Endothelial cell of umbilical vein (primary cell): ENCODE results near the gene B3GALT5. TPM values are rescaled to one million over a fixed set of nuclear protein-coding genes. Genes with fewer than 3 reads are reported as not detected.

Source experiments
- BruUV-seq: library from RNA; stranded (reverse); fragments of 400-500 nt; replicated peaks from 2 replicates; lab custom pipeline; 2021; lab: Mats Ljungman, UMichigan
- CTCF ChIA-PET: fragments of 300-600, 350-600 bp; sonication (Branson Sonifier 250); formaldehyde crosslinking; loops from one replicate; lab custom pipeline; 2021; ENCODE audit warnings: antibody characterized with exemption, inconsistent platforms; lab: Charles Lee
- POLR2A ChIA-PET: fragments of 300-600, 350-600 bp; sonication (Branson Sonifier 250); formaldehyde crosslinking; loops from one replicate; lab custom pipeline; 2021; ENCODE audit warnings: antibody characterized with exemption, inconsistent platforms; lab: Charles Lee
- DNase-seq: peaks from one replicate; pipeline ENCODE4 v3.0.0-alpha.2; 2011; ENCODE audit warnings: low read depth, low spot score
- FAIRE-seq: peaks from 2 replicates; lab custom pipeline; 2011; peaks lifted over from hg19 to GRCh38; lab: Jason Lieb, UNC
- H2AFZ ChIP-seq: 2 replicates; pipeline ENCODE4 v1.6.0; 2012; ENCODE audit warnings: low read depth, low read length, control low read depth, inconsistent platforms
- H3K27ac ChIP-seq: 2 replicates; pipeline ENCODE4 v1.5.1; 2011; ENCODE audit warnings: low read depth, mild to moderate bottlenecking, control low read depth, low read length, moderate library complexity; ENCODE audit not compliant: insufficient read depth
- H3K27me3 ChIP-seq, 2 experiments: 2 replicates each; pipeline versions ENCODE4 v1.6.0 to v1.6.1; 2011; ENCODE audit warnings: low read length in 2 of 2, mixed read lengths in 1 of 2; ENCODE audit not compliant: control insufficient read depth in 2 of 2, insufficient read depth in 2 of 2
- H3K36me3 ChIP-seq, 2 experiments: 2 replicates in 1 of 2; 3 replicates in 1 of 2; pipeline ENCODE4 v1.5.1; 2011; ENCODE audit warnings: low read length in 2 of 2, mild to moderate bottlenecking in 1 of 2, moderate library complexity in 1 of 2; ENCODE audit not compliant: control insufficient read depth in 2 of 2, insufficient read depth in 2 of 2; ENCODE audit errors: extremely low read depth in 1 of 2
- H3K4me1 ChIP-seq: 3 replicates; pipeline ENCODE4 v1.5.1; 2011; ENCODE audit warnings: mild to moderate bottlenecking, low read length; ENCODE audit not compliant: control insufficient read depth, insufficient read depth; ENCODE audit errors: extremely low read depth
- H3K4me2 ChIP-seq: 2 replicates; pipeline ENCODE4 v1.6.1; 2011; ENCODE audit warnings: low read length, control low read depth, mixed read lengths; ENCODE audit not compliant: insufficient read depth
- H3K4me3 ChIP-seq, 3 experiments: fragments of 200-600 bp in 1 of 3; sonication (generic), shearing (Covaris generic) in 1 of 3; replicated peaks in 1 of 3; 2 replicates each; pipeline ENCODE4 v1.5.1; 2011 to 2016; ENCODE audit warnings: control low read depth in 3 of 3, low read length in 3 of 3, mild to moderate bottlenecking in 2 of 3, inconsistent platforms in 1 of 3, low read depth in 1 of 3, moderate library complexity in 1 of 3; ENCODE audit not compliant: insufficient read depth in 1 of 3
- H3K79me2 ChIP-seq: 2 replicates; pipeline ENCODE4 v1.6.0; 2012; ENCODE audit warnings: low read length, inconsistent platforms; ENCODE audit not compliant: control insufficient read depth, insufficient read depth
- H3K9ac ChIP-seq: replicated peaks from 2 replicates; pipeline ENCODE3; 2011; ENCODE audit warnings: low read length, control low read depth; ENCODE audit not compliant: insufficient read depth; ENCODE audit errors: extremely low read depth
- H3K9me1 ChIP-seq: replicated peaks from 3 replicates; pipeline ENCODE4 v1.6.0; 2011; ENCODE audit warnings: mild to moderate bottlenecking, low read length; ENCODE audit not compliant: control insufficient read depth, insufficient read depth; ENCODE audit errors: extremely low read depth
- H3K9me3 ChIP-seq: replicated peaks from 2 replicates; pipeline ENCODE4 v1.5.1; 2012; ENCODE audit warnings: low read length, inconsistent platforms; ENCODE audit not compliant: control insufficient read depth, insufficient read depth
- H4K20me1 ChIP-seq: replicated peaks from 2 replicates; pipeline ENCODE3; 2011; ENCODE audit warnings: mild to moderate bottlenecking, low read length; ENCODE audit not compliant: control insufficient read depth, insufficient read depth; ENCODE audit errors: extremely low read depth
- CTCF ChIP-seq, 2 donors: IDR thresholded peaks; 1 replicate in 1 of 2; 2 replicates in 1 of 2; pipeline ENCODE4 v1.5.1; 2011; ENCODE audit warnings: low read length in 2 of 2, mild to moderate bottlenecking in 2 of 2, moderate library complexity in 2 of 2, control low read depth in 1 of 2, inconsistent platforms in 1 of 2, low read depth in 1 of 2; ENCODE audit not compliant: insufficient read depth in 1 of 2; ENCODE audit errors: extremely low read depth in 1 of 2
- EZH2 ChIP-seq: IDR thresholded peaks from 2 replicates; pipeline ENCODE4 v1.6.1; 2012; ENCODE audit warnings: borderline replicate concordance, low read depth, mild to moderate bottlenecking, moderate library complexity, low read length, inconsistent platforms; ENCODE audit not compliant: severe bottlenecking
- FOS ChIP-seq: IDR thresholded peaks from 2 replicates; pipeline ENCODE4 v1.6.1; 2011; ENCODE audit warnings: mild to moderate bottlenecking, low read length, moderate library complexity, borderline replicate concordance; ENCODE audit not compliant: insufficient read depth
- GATA2 ChIP-seq: IDR thresholded peaks from 2 replicates; pipeline ENCODE4 v1.7.0; 2011; ENCODE audit warnings: low read depth, mild to moderate bottlenecking, moderate library complexity, mixed read lengths, low read length; ENCODE audit not compliant: insufficient read length, insufficient read depth
- JUN ChIP-seq: IDR thresholded peaks from 2 replicates; pipeline ENCODE4 v1.6.1; 2011; ENCODE audit warnings: borderline replicate concordance, low read depth; ENCODE audit not compliant: insufficient read length, insufficient read depth
- MAX ChIP-seq: IDR thresholded peaks from 2 replicates; pipeline ENCODE4 v1.6.1; 2011; ENCODE audit not compliant: insufficient read depth, insufficient read length
- MYC ChIP-seq: IDR thresholded peaks from one replicate; pipeline ENCODE4 v1.6.1; 2011; ENCODE audit warnings: mild to moderate bottlenecking, low read depth, low read length
- POLR2A ChIP-seq: IDR thresholded peaks from 2 replicates; pipeline ENCODE4 v1.6.1; 2012; ENCODE audit warnings: low read depth, mild to moderate bottlenecking, control low read depth, low read length
- POLR2AphosphoS5 ChIP-seq: IDR thresholded peaks from 2 replicates; pipeline ENCODE4 v1.6.1; 2012; ENCODE audit warnings: low read depth, mild to moderate bottlenecking, control low read depth, low read length, moderate library complexity; ENCODE audit not compliant: insufficient read depth
- dilution Hi-C: fragments of 300-500 bp; cut with MboI; formaldehyde crosslinking; loops from one replicate; pipeline ENCODE4 v1.15.0; 2019; ENCODE audit warnings: low sequenced_read_pairs; ENCODE audit not compliant: extremely low pct_ligation_motif_present
- intact Hi-C: fragments of 100-400 bp; cut with micrococcal nuclease; formaldehyde crosslinking; loops from one replicate; pipeline ENCODE4 v1.10.0; 2022
- polyA plus RNA-seq, 4 experiments: library from polyadenylated mRNA; depleted of rRNA in 3 of 4; stranded (reverse) in 3 of 4; unstranded in 1 of 4; fragments of >200 nt; gene quantifications; 2 replicates each; pipeline versions ENCODE4 v1.2.1 to v1.2.3, GENCODE V29; 2011 to 2012; ENCODE audit warnings: missing spikeins in 1 of 4
- total RNA-seq: library from RNA; stranded (reverse); gene quantifications from 2 replicates; pipeline ENCODE4 v1.2.3, GENCODE V29; 2021

B3GALT5 gene
- total and polyA plus RNA-seq, 2 donors (not counting 3 experiments of a cell fraction or from before 2014, with no cell fraction given), result 0.04 TPM; not detected in 1

- no peak overlapping the region for H3K4me3 ChIP-seq
- intact Hi-C loops (no loop called here), dilution Hi-C loops (no loop called here)
- H3K27ac ChIP-seq, result no peak overlapping the region
- no peak for DNase-seq
- H2AFZ ChIP-seq, result no peak overlapping the region
- no peaks in the 10 kb centered on the region for H4K20me1 ChIP-seq
- no TSS peak for BruUV-seq
- TF ChIP-seq EZH2, result no peak
- no peak for TF ChIP-seq POLR2A
- no peak for TF ChIP-seq POLR2AphosphoS5
- no peak for TF ChIP-seq CTCF (IDR thresholded peaks at IDR 0.05; ENCODE audit: extremely low read depth in 1 of 2, insufficient read depth in 1 of 2, low read depth in 1 of 2, low read length in 2 of 2)
- no peak for TF ChIP-seq FOS
- no peak for TF ChIP-seq MYC
- TF ChIP-seq GATA2, result no peak
- no peak for TF ChIP-seq JUN
- TF ChIP-seq MAX, result no peak
- ChIA-PET CTCF (no interaction called here), POLR2A (no interaction called here)
- H3K79me2 ChIP-seq, result no peaks in the 10 kb centered on the region
- no peaks in the 10 kb centered on the region for H3K9me3 ChIP-seq
- H3K27me3 ChIP-seq, result no peaks in the 10 kb centered on the region
- no peaks in the 10 kb centered on the region for H3K9me1 ChIP-seq
- H3K4me2 ChIP-seq, result no peak overlapping the region
- no peaks in the 10 kb centered on the region for H3K36me3 ChIP-seq
- H3K9ac ChIP-seq, result no peak overlapping the region
- H3K4me1 ChIP-seq, result no peaks in the 10 kb centered on the region
- no peak for FAIRE-seq
Measured at GRCh38 chr21:39604951-39605350, 7.8 kb upstream of the B3GALT5 start.
